ENCODE data around the gene SLC18A2. TPM values are rescaled to one million over a fixed set of nuclear protein-coding genes. Genes with fewer than 3 reads are reported as not detected.

SLC18A2 gene
- total and polyA plus RNA-seq, 2 donors (not counting 3 experiments of a cell fraction or from before 2014, with no cell fraction given): not detected

- ChIA-PET CTCF (interaction anchor here (1.7 to 2.0 kb wide), 3 partner anchors 13 to 70 kb away, joined by 4 to 10 read pairs (median 5); no protein-coding TSS in a partner anchor), POLR2A (no interaction called here)
- FAIRE-seq: no peak
- H3K9ac ChIP-seq (replicated peaks; ENCODE audit: extremely low read depth, insufficient read depth, low read length): no peak overlapping the region
- H3K4me3 ChIP-seq (replicated peaks in 1 of 3; ENCODE audit: insufficient read depth in 1 of 3, low read depth in 1 of 3, low read length in 3 of 3): no peak overlapping the region
- H2AFZ ChIP-seq (ENCODE audit: low read depth, low read length): no peak overlapping the region
- TF ChIP-seq POLR2AphosphoS5 (IDR thresholded peaks at IDR 0.05; ENCODE audit: insufficient read depth, low read depth, low read length): no peak
- TF ChIP-seq, protein P1, sequence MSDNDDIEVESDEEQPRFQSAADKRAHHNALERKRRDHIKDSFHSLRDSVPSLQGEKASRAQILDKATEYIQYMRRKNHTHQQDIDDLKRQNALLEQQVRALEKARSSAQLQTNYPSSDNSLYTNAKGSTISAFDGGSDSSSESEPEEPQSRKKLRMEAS (IDR thresholded peaks at IDR 0.05; ENCODE audit: insufficient read depth, insufficient read length): no peak
- TF ChIP-seq EZH2 (IDR thresholded peaks at IDR 0.05; ENCODE audit: borderline replicate concordance, low read depth, low read length, severe bottlenecking): no peak
- TF ChIP-seq CTCF (IDR thresholded peaks at IDR 0.05; ENCODE audit: extremely low read depth in 1 of 2, insufficient read depth in 1 of 2, low read depth in 1 of 2, low read length in 2 of 2): no peak
- no peak for TF ChIP-seq JUN (IDR thresholded peaks at IDR 0.05; ENCODE audit: borderline replicate concordance, insufficient read depth, insufficient read length, low read depth)
- no peak for TF ChIP-seq POLR2A (IDR thresholded peaks at IDR 0.05; ENCODE audit: low read depth, low read length)
- no peak for TF ChIP-seq GATA2 (IDR thresholded peaks at IDR 0.05; ENCODE audit: insufficient read depth, insufficient read length, low read depth, low read length)
- TF ChIP-seq FOS (IDR thresholded peaks at IDR 0.05; ENCODE audit: borderline replicate concordance, insufficient read depth, low read length): no peak
- TF ChIP-seq MYC (IDR thresholded peaks at IDR 0.05; ENCODE audit: low read depth, low read length): no peak
- H3K79me2 ChIP-seq (ENCODE audit: control insufficient read depth, insufficient read depth, low read length): no peaks in the 10 kb centered on the region
- no peaks in the 10 kb centered on the region for H3K36me3 ChIP-seq (ENCODE audit: control insufficient read depth in 2 of 2, extremely low read depth in 1 of 2, insufficient read depth in 2 of 2, low read length in 2 of 2)
- dilution Hi-C loops (cut with MboI; ENCODE audit: extremely low pct_ligation_motif_present, low sequenced_read_pairs) (no loop called here), intact Hi-C loops (cut with micrococcal nuclease) (no loop called here)
- H3K27me3 ChIP-seq (ENCODE audit: control insufficient read depth in 2 of 2, insufficient read depth in 2 of 2, low read length in 2 of 2): peaks cover 0 to 4% of the 10 kb centered on the region in 2 experiments
- no peaks in the 10 kb centered on the region for H4K20me1 ChIP-seq (replicated peaks; ENCODE audit: control insufficient read depth, extremely low read depth, insufficient read depth, low read length)
- no TSS peak for BruUV-seq (replicated peaks)
- H3K9me3 ChIP-seq (replicated peaks; ENCODE audit: control insufficient read depth, insufficient read depth, low read length): no peaks in the 10 kb centered on the region
- no peak overlapping the region for H3K4me2 ChIP-seq (ENCODE audit: insufficient read depth, low read length)
- DNase-seq (ENCODE audit: low read depth, low spot score): no peak
- H3K9me1 ChIP-seq (replicated peaks; ENCODE audit: control insufficient read depth, extremely low read depth, insufficient read depth, low read length): no peaks in the 10 kb centered on the region
- H3K4me1 ChIP-seq (ENCODE audit: control insufficient read depth, extremely low read depth, insufficient read depth, low read length): no peaks in the 10 kb centered on the region
- no peak overlapping the region for H3K27ac ChIP-seq (ENCODE audit: insufficient read depth, low read depth, low read length)
Observed at GRCh38 chr10:117248750-117249465, 8.0 kb downstream of the SLC18A2 start.

Measured in endothelial cell of umbilical vein (primary cell).